H9 (cell line): ENCODE data around the gene SPSB4. TPM values are rescaled to one million over a fixed set of nuclear protein-coding genes. Genes with fewer than 3 reads are reported as not detected.

Experiments
- DNase-seq: peaks from one replicate; pipeline ENCODE4 v3.0.0-alpha.2; 2017
- H2AFZ ChIP-seq: one replicate; pipeline ENCODE4 v1.6.1; 2013; ENCODE audit warnings: mild to moderate bottlenecking, low read length, control low read depth, moderate library complexity
- H2AK5ac ChIP-seq: 2 replicates; pipeline ENCODE4 v1.6.1; 2013; ENCODE audit warnings: low read length, control low read depth, mixed read lengths; ENCODE audit not compliant: insufficient read length
- H2BK120ac ChIP-seq: one replicate; pipeline ENCODE4 v1.6.1; 2013; ENCODE audit warnings: low read depth, mild to moderate bottlenecking, low read length, control low read depth, inconsistent platforms; ENCODE audit not compliant: poor library complexity, severe bottlenecking
- H2BK12ac ChIP-seq: 2 replicates; pipeline ENCODE4 v1.6.1; 2013; ENCODE audit warnings: low read length, control low read depth, mixed read lengths, low read depth; ENCODE audit not compliant: insufficient read length
- H2BK15ac ChIP-seq: 2 replicates; pipeline ENCODE4 v1.6.1; 2013; ENCODE audit warnings: low read depth, low read length, control low read depth
- H2BK20ac ChIP-seq: one replicate; pipeline ENCODE4 v1.6.1; 2013; ENCODE audit warnings: low read depth, mild to moderate bottlenecking, low read length, control low read depth, inconsistent platforms; ENCODE audit not compliant: poor library complexity, severe bottlenecking
- H2BK5ac ChIP-seq: 2 replicates; pipeline ENCODE4 v1.6.1; 2013; ENCODE audit warnings: low read length, control low read depth, mixed read lengths; ENCODE audit not compliant: insufficient read length
- H3K14ac ChIP-seq: 2 replicates; pipeline ENCODE4 v1.6.1; 2013; ENCODE audit warnings: low read length, control low read depth; ENCODE audit not compliant: insufficient read depth
- H3K18ac ChIP-seq: 2 replicates; pipeline ENCODE4 v1.6.1; 2013; ENCODE audit warnings: low read depth, mild to moderate bottlenecking, mixed read lengths, low read length, control low read depth; ENCODE audit not compliant: insufficient read length
- H3K23ac ChIP-seq: 2 replicates; pipeline ENCODE4 v1.6.1; 2013; ENCODE audit warnings: low read length, control low read depth, mixed read lengths, low read depth; ENCODE audit not compliant: insufficient read length
- H3K23me2 ChIP-seq: 2 replicates; pipeline ENCODE4 v1.6.1; 2013; ENCODE audit warnings: low read depth, mild to moderate bottlenecking, mixed read lengths, low read length, control low read depth; ENCODE audit not compliant: insufficient read length, poor library complexity, severe bottlenecking
- H3K27ac ChIP-seq: 2 replicates; pipeline ENCODE4 v1.5.1; 2013; ENCODE audit warnings: low read length, control low read depth, mixed read lengths, low read depth; ENCODE audit not compliant: insufficient read length
- H3K27me3 ChIP-seq: 2 replicates; pipeline ENCODE4 v1.6.1; 2013; ENCODE audit warnings: low read length, control low read depth, inconsistent platforms; ENCODE audit not compliant: insufficient read depth
- H3K4ac ChIP-seq: 2 replicates; pipeline ENCODE4 v1.6.1; 2013; ENCODE audit warnings: low read depth, mild to moderate bottlenecking, control low read depth, inconsistent platforms, low read length, moderate library complexity
- H3K4me1 ChIP-seq: 2 replicates; pipeline ENCODE4 v1.6.1; 2013; ENCODE audit warnings: low read length, control low read depth, inconsistent platforms; ENCODE audit not compliant: insufficient read depth
- H3K4me2 ChIP-seq: 2 replicates; pipeline ENCODE4 v1.6.1; 2013; ENCODE audit warnings: low read length, control low read depth, mixed read lengths; ENCODE audit not compliant: insufficient read length, insufficient read depth
- H3K56ac ChIP-seq: 2 replicates; pipeline ENCODE4 v1.6.1; 2013; ENCODE audit warnings: low read depth, mild to moderate bottlenecking, mixed read lengths, low read length, control low read depth; ENCODE audit not compliant: insufficient read length
- H3K79me1 ChIP-seq: 2 replicates; pipeline ENCODE4 v1.6.1; 2013; ENCODE audit warnings: low read depth, mild to moderate bottlenecking, moderate library complexity, low read length, control low read depth, inconsistent platforms; ENCODE audit not compliant: insufficient read depth, poor library complexity, severe bottlenecking
- H3K79me2 ChIP-seq: 2 replicates; pipeline ENCODE4 v1.6.1; 2013; ENCODE audit warnings: low read length, control low read depth, inconsistent platforms; ENCODE audit not compliant: insufficient read depth
- H3K9ac ChIP-seq: 2 replicates; pipeline ENCODE4 v1.6.1; 2013; ENCODE audit warnings: low read length, control low read depth, mixed read lengths; ENCODE audit not compliant: insufficient read length; ENCODE audit errors: extremely low read depth
- H3K9me3 ChIP-seq: one replicate; pipeline ENCODE4 v1.6.1; 2013; ENCODE audit warnings: low read depth, low read length, inconsistent platforms; ENCODE audit not compliant: control insufficient read depth
- H3T11ph ChIP-seq: one replicate; pipeline ENCODE4 v1.6.1; 2013; ENCODE audit warnings: mild to moderate bottlenecking, low read length, control low read depth, inconsistent platforms
- H4K20me1 ChIP-seq: one replicate; pipeline ENCODE4 v1.6.1; 2013; ENCODE audit not compliant: control insufficient read depth, insufficient read length, insufficient read depth
- H4K5ac ChIP-seq: 2 replicates; pipeline ENCODE4 v1.6.1; 2013; ENCODE audit warnings: low read depth, mild to moderate bottlenecking, mixed read lengths, low read length, control low read depth; ENCODE audit not compliant: insufficient read length
- H4K8ac ChIP-seq: replicated peaks from 2 replicates; pipeline ENCODE4 v1.6.1; 2013; ENCODE audit warnings: low read length, control low read depth, mixed read lengths, low read depth; ENCODE audit not compliant: insufficient read length
- H4K91ac ChIP-seq: 2 replicates; pipeline ENCODE4 v1.6.1; 2013; ENCODE audit warnings: low read depth, mild to moderate bottlenecking, moderate library complexity, mixed read lengths, low read length, control low read depth; ENCODE audit not compliant: insufficient read length
- H3K27ac Mint-ChIP-seq, 3 experiments: 2 replicates in 2 of 3; 3 replicates in 1 of 3; pipeline ENCODE4 v1.8.0; 2020 to 2021; ENCODE audit warnings: mixed read lengths in 3 of 3, mild to moderate bottlenecking in 1 of 3, moderate library complexity in 1 of 3
- H3K27me3 Mint-ChIP-seq: 2 replicates; pipeline ENCODE4 v1.8.0; 2021; ENCODE audit warnings: low read depth, mild to moderate bottlenecking, moderate library complexity, mixed read lengths
- H3K36me3 Mint-ChIP-seq, 3 experiments: 2 replicates in 2 of 3; 3 replicates in 1 of 3; pipeline ENCODE4 v1.8.0; 2020 to 2021; ENCODE audit warnings: low read depth in 3 of 3, mixed read lengths in 3 of 3; ENCODE audit not compliant: insufficient read depth in 1 of 3
- H3K4me1 Mint-ChIP-seq, 2 experiments: 2 replicates each; pipeline ENCODE4 v1.8.0; 2020; ENCODE audit warnings: mixed read lengths in 2 of 2
- H3K4me3 Mint-ChIP-seq, 2 experiments: 2 replicates in 1 of 2; 3 replicates in 1 of 2; pipeline ENCODE4 v1.8.0; 2020 to 2021; ENCODE audit warnings: mild to moderate bottlenecking in 2 of 2, mixed read lengths in 2 of 2, moderate library complexity in 1 of 2
- H3K9me3 Mint-ChIP-seq, 2 experiments: 2 replicates in 1 of 2; 3 replicates in 1 of 2; pipeline ENCODE4 v1.8.0; 2020; ENCODE audit warnings: mild to moderate bottlenecking in 2 of 2, mixed read lengths in 2 of 2, moderate library complexity in 1 of 2
- CTCF ChIP-seq: fragments of 200-600 bp; sonication (generic); conservative IDR thresholded peaks from 3 replicates; pipeline ENCODE4 v1.8.0; 2021; ENCODE audit warnings: antibody characterized with exemption, mild to moderate bottlenecking
- WGBS: extraction: QIAGEN DNeasy Blood & Tissue Kit; methylation state at CpG from one replicate; pipeline ENCODE4 v1.1.7; 2013; ENCODE audit warnings: missing lambda C conversion rate, low lambda C conversion rate, mixed read lengths; ENCODE audit not compliant: insufficient read length; ENCODE audit errors: extremely low coverage; 5-methylcytosine and 5-hydroxymethylcytosine counted together
- total RNA-seq: library from RNA; stranded (reverse); gene quantifications from 2 replicates; pipeline ENCODE4 v1.2.1, GENCODE V29; 2021

SPSB4 gene
- total RNA-seq, 1 experiment from 2014 or later, result 6.2 TPM

- Histone ChIP-seq H3K27me3 (peaks cover 1% of the 10 kb centered on the region; the same call in 1 of the 2 replicates), H3K56ac (no peak overlapping the region), H3K23me2 (peaks cover 8% of the 10 kb centered on the region), H3K4ac (no peak overlapping the region), H3K4me2 (no peak overlapping the region), H4K20me1 (no peaks in the 10 kb centered on the region), H3K9ac (no peak overlapping the region), H3K4me1 (no peaks in the 10 kb centered on the region), H3K27ac (no peak overlapping the region), H4K91ac (no peak overlapping the region), H2BK20ac (no peak overlapping the region), H3K79me1 (no peaks in the 10 kb centered on the region), H4K5ac (no peak overlapping the region), H3K79me2 (peaks cover 2% of the 10 kb centered on the region; the same call in 1 of the 2 replicates), H3K18ac (no peak overlapping the region), H2AFZ (no peak overlapping the region), H2BK5ac (no peak overlapping the region), H2AK5ac (no peak overlapping the region), H4K8ac (no peak overlapping the region), H3K14ac (no peak overlapping the region), H2BK120ac (no peak overlapping the region), H3K9me3 (no peaks in the 10 kb centered on the region), H3T11ph (no peak overlapping the region), H2BK12ac (no peak overlapping the region), H3K23ac (no peak overlapping the region), H2BK15ac (no peak overlapping the region)
- H3K4me1 Mint-ChIP-seq, result peaks cover 12% of the 10 kb centered on the region in 2 experiments
- WGBS, result no CpG with 5 or more reads among the region's 7 CpGs
- H3K4me3 Mint-ChIP-seq, result no peak overlapping the region
- DNase-seq, result no peak
- no peak for TF ChIP-seq CTCF
- peaks cover 0 to 17% (median 5%) of the 10 kb centered on the region in 3 experiments; a peak in 5 of 7 replicates for H3K36me3 Mint-ChIP-seq
- H3K27ac Mint-ChIP-seq, result no peak overlapping the region
- peaks cover 38% of the 10 kb centered on the region for H3K27me3 Mint-ChIP-seq
- peaks cover 3 to 4% of the 10 kb centered on the region in 2 experiments; a peak in 3 of 5 replicates for H3K9me3 Mint-ChIP-seq
These were observed 6.3 kb downstream of the SPSB4 start for GRCh38 chr3:141057436-141057835.
